ENCODE results near the gene CDHR5. TPM values are rescaled to one million over a fixed set of nuclear protein-coding genes. Genes with fewer than 3 reads are reported as not detected.
A peak's percentile ranks its signal among the peaks of the same experiment; 100 is the strongest.

The CDHR5 gene
- total RNA-seq, 5 donors from 2014 or later (not counting 1 experiment from before 2014, with no cell fraction given): 0.26 to 0.29 TPM; not detected in 3

- Histone ChIP-seq H3K27ac (ENCODE audit: low read length) (no peak within 1 kb of the TSS), H3K4me1 (ENCODE audit: control insufficient read depth in 1 of 2, extremely low read depth in 1 of 2, insufficient read depth in 2 of 2, low read length in 2 of 2) (peaks cover 0 to 31% of the 10 kb centered on the region in 2 experiments), H3K36me3 (ENCODE audit: control insufficient read depth in 2 of 2, extremely low read depth in 1 of 2, insufficient read depth in 1 of 2, low read length in 1 of 2) (no peaks in the 10 kb centered on the region), H3K4me3 (ENCODE audit: control insufficient read depth in 1 of 2, extremely low read depth in 1 of 2, low read length in 1 of 2) (peak within 1 kb of the TSS in 1 of 2 donors; percentile 15), H3K9me3 (no peaks in the 10 kb centered on the region), H3K27me3 (replicated peaks in 1 of 2; ENCODE audit: control insufficient read depth in 2 of 2, extremely low read depth in 1 of 2, insufficient read depth in 2 of 2, low read length in 1 of 2) (peaks cover 0 to 55% of the 10 kb centered on the region in 2 experiments)
- Mint-ChIP-seq H3K27me3 (peaks cover 14 to 37% of the 10 kb centered on the region in 2 donors), H3K4me1 (peaks cover 12 to 17% (median 15%) of the 10 kb centered on the region in 3 donors), H3K36me3 (no peaks in the 10 kb centered on the region), H3K9me3 (no peaks in the 10 kb centered on the region), H3K4me3 (peak within 1 kb of the TSS in 2 of 3 donors; percentile 36 to 66), H3K27ac (no peak within 1 kb of the TSS)
- ATAC-seq (replicated peaks in 1 of 4) (peak in 3 of 4 experiments; percentile 3 to 40 (median 26)), DNase-seq (no peak)
- WGBS (ENCODE audit: insufficient coverage): 20% methylated on average over 94 of the region's 100 CpGs
- ChIA-PET POLR2A (no interaction called here), CTCF (interaction anchor here in 1 of 2 donors (0.6 kb wide), 1 partner anchor 50 kb away, joined by 7 read pairs; no protein-coding TSS in a partner anchor)
Measured at GRCh38 chr11:636511-637332, 12.0 kb upstream of the CDHR5 start, which contains the start of gene DRD4. TSS of gene DRD4 (plus strand) at chr11:637269. CDS start at chr11:637305, 36 bp downstream.

GRCh38 chr11:635945-636510, 11.3 kb upstream of the CDHR5 start:
- H3K36me3 ChIP-seq (ENCODE audit: control insufficient read depth in 2 of 2, extremely low read depth in 1 of 2, insufficient read depth in 1 of 2, low read length in 1 of 2): no peaks in the 10 kb centered on the region
- WGBS (ENCODE audit: insufficient coverage): 92% methylated on average over 21 of the region's 22 CpGs
- no peak overlapping the region for H3K27ac ChIP-seq (ENCODE audit: low read length)
- no peak overlapping the region for H3K4me3 ChIP-seq (ENCODE audit: control insufficient read depth in 1 of 2, extremely low read depth in 1 of 2, low read length in 1 of 2)
- CTCF ChIA-PET: no interaction called here
- H3K4me1 Mint-ChIP-seq: peaks cover 12 to 15% (median 15%) of the 10 kb centered on the region in 3 donors
- no peaks in the 10 kb centered on the region for H3K9me3 ChIP-seq
- ATAC-seq (replicated peaks in 1 of 4): no peak
- no peaks in the 10 kb centered on the region for H3K36me3 Mint-ChIP-seq
- POLR2A ChIA-PET: no interaction called here
- H3K27ac Mint-ChIP-seq: no peak overlapping the region
- H3K4me1 ChIP-seq (ENCODE audit: control insufficient read depth in 1 of 2, extremely low read depth in 1 of 2, insufficient read depth in 2 of 2, low read length in 2 of 2): peaks cover 0 to 31% of the 10 kb centered on the region in 2 experiments
- peak overlapping the region in 1 of 3 donors; percentile 46 for H3K4me3 Mint-ChIP-seq
- H3K27me3 Mint-ChIP-seq: peaks cover 14 to 37% of the 10 kb centered on the region in 2 donors
- DNase-seq: no peak
- no peaks in the 10 kb centered on the region for H3K9me3 Mint-ChIP-seq
- H3K27me3 ChIP-seq (replicated peaks in 1 of 2; ENCODE audit: control insufficient read depth in 2 of 2, extremely low read depth in 1 of 2, insufficient read depth in 2 of 2, low read length in 1 of 2): peaks cover 0 to 54% of the 10 kb centered on the region in 2 experiments

- H3K36me3 ChIP-seq (ENCODE audit: control insufficient read depth in 2 of 2, extremely low read depth in 1 of 2, insufficient read depth in 1 of 2, low read length in 1 of 2): no peaks in the 10 kb centered on the region
- no peaks in the 10 kb centered on the region for H3K9me3 Mint-ChIP-seq
- ATAC-seq (replicated peaks in 1 of 4) (no peak), DNase-seq (no peak)
- no peaks in the 10 kb centered on the region for H3K9me3 ChIP-seq
- H3K4me1 Mint-ChIP-seq: peaks cover 19 to 21% (median 20%) of the 10 kb centered on the region in 3 donors
- peaks cover 18 to 35% of the 10 kb centered on the region in 2 donors for H3K27me3 Mint-ChIP-seq
- peaks cover 6 to 20% of the 10 kb centered on the region in 2 experiments for H3K4me1 ChIP-seq (ENCODE audit: control insufficient read depth in 1 of 2, extremely low read depth in 1 of 2, insufficient read depth in 2 of 2, low read length in 2 of 2)
- WGBS (ENCODE audit: insufficient coverage): no CpG with 5 or more reads among the region's 5 CpGs
- H3K4me3 ChIP-seq (ENCODE audit: control insufficient read depth in 1 of 2, extremely low read depth in 1 of 2, low read length in 1 of 2): no peak overlapping the region
- peaks cover 0 to 50% of the 10 kb centered on the region in 2 experiments for H3K27me3 ChIP-seq (replicated peaks in 1 of 2; ENCODE audit: control insufficient read depth in 2 of 2, extremely low read depth in 1 of 2, insufficient read depth in 2 of 2, low read length in 1 of 2)
- no peak overlapping the region for H3K4me3 Mint-ChIP-seq
- H3K27ac ChIP-seq (ENCODE audit: low read length): no peak overlapping the region
- POLR2A ChIA-PET: no interaction called here
- no peak overlapping the region for H3K27ac Mint-ChIP-seq
- CTCF ChIA-PET: no interaction called here
- H3K36me3 Mint-ChIP-seq: no peaks in the 10 kb centered on the region
Measured at GRCh38 chr11:630871-631270, 6.1 kb upstream of the CDHR5 start.

- Histone ChIP-seq H3K4me3 (ENCODE audit: control insufficient read depth in 1 of 2, extremely low read depth in 1 of 2, low read length in 1 of 2) (peak overlapping the region in 1 of 2 donors; percentile 32), H3K36me3 (ENCODE audit: control insufficient read depth in 2 of 2, extremely low read depth in 1 of 2, insufficient read depth in 1 of 2, low read length in 1 of 2) (no peaks in the 10 kb centered on the region), H3K27me3 (replicated peaks in 1 of 2; ENCODE audit: control insufficient read depth in 2 of 2, extremely low read depth in 1 of 2, insufficient read depth in 2 of 2, low read length in 1 of 2) (peaks cover 0 to 55% of the 10 kb centered on the region in 2 experiments), H3K9me3 (no peaks in the 10 kb centered on the region), H3K4me1 (ENCODE audit: control insufficient read depth in 1 of 2, extremely low read depth in 1 of 2, insufficient read depth in 2 of 2, low read length in 2 of 2) (peaks cover 6 to 20% of the 10 kb centered on the region in 2 experiments), H3K27ac (ENCODE audit: low read length) (no peak overlapping the region)
- Mint-ChIP-seq H3K4me1 (peaks cover 19 to 21% (median 20%) of the 10 kb centered on the region in 3 donors), H3K27me3 (peaks cover 17 to 35% of the 10 kb centered on the region in 2 donors), H3K4me3 (peak overlapping the region; percentile 13 to 71 (median 25)), H3K27ac (peak overlapping the region in 1 of 2 donors; percentile 25), H3K36me3 (no peaks in the 10 kb centered on the region), H3K9me3 (no peaks in the 10 kb centered on the region)
- ChIA-PET CTCF (interaction anchor here in 1 of 2 donors (0.6 kb wide), 1 partner anchor 27 kb away, joined by 5 read pairs; no protein-coding TSS in a partner anchor), POLR2A (no interaction called here)
- WGBS (ENCODE audit: insufficient coverage): 10% methylated on average over 4 of the region's 10 CpGs
- ATAC-seq (replicated peaks in 1 of 4): peak; percentile 53 to 67 (median 62)
- DNase-seq: peak in 1 of 35 experiments; percentile 47
Measured at GRCh38 chr11:629237-629583, 4.5 kb upstream of the CDHR5 start.

GRCh38 chr11:628056-628455, 3.3 kb upstream of the CDHR5 start:
- Mint-ChIP-seq H3K36me3 (no peaks in the 10 kb centered on the region), H3K4me3 (peak overlapping the region in 1 of 3 donors; percentile 71), H3K9me3 (no peaks in the 10 kb centered on the region), H3K27me3 (peaks cover 22 to 35% of the 10 kb centered on the region in 2 donors), H3K4me1 (peaks cover 19 to 21% (median 20%) of the 10 kb centered on the region in 3 donors), H3K27ac (no peak overlapping the region)
- no peaks in the 10 kb centered on the region for H3K9me3 ChIP-seq
- DNase-seq (no peak), ATAC-seq (replicated peaks in 1 of 4) (no peak)
- H3K27ac ChIP-seq (ENCODE audit: low read length): no peak overlapping the region
- H3K36me3 ChIP-seq (ENCODE audit: control insufficient read depth in 2 of 2, extremely low read depth in 1 of 2, insufficient read depth in 1 of 2, low read length in 1 of 2): no peaks in the 10 kb centered on the region
- no peak overlapping the region for H3K4me3 ChIP-seq (ENCODE audit: control insufficient read depth in 1 of 2, extremely low read depth in 1 of 2, low read length in 1 of 2)
- POLR2A ChIA-PET: interaction anchor here in 1 of 2 donors (0.6 kb wide), 1 partner anchor 24 kb away, joined by 3 read pairs; no protein-coding TSS in a partner anchor
- peaks cover 0 to 66% of the 10 kb centered on the region in 2 experiments for H3K27me3 ChIP-seq (replicated peaks in 1 of 2; ENCODE audit: control insufficient read depth in 2 of 2, extremely low read depth in 1 of 2, insufficient read depth in 2 of 2, low read length in 1 of 2)
- H3K4me1 ChIP-seq (ENCODE audit: control insufficient read depth in 1 of 2, extremely low read depth in 1 of 2, insufficient read depth in 2 of 2, low read length in 2 of 2): peaks cover 6 to 20% of the 10 kb centered on the region in 2 experiments
- CTCF ChIA-PET: no interaction called here
- 97% methylated on average over 27 of the region's 31 CpGs for WGBS (ENCODE audit: insufficient coverage)

GRCh38 chr11:627308-627576, 2.5 kb upstream of the CDHR5 start:
- ChIA-PET CTCF (no interaction called here), POLR2A (no interaction called here)
- no peaks in the 10 kb centered on the region for H3K9me3 Mint-ChIP-seq
- H3K36me3 ChIP-seq (ENCODE audit: control insufficient read depth in 2 of 2, extremely low read depth in 1 of 2, insufficient read depth in 1 of 2, low read length in 1 of 2): no peaks in the 10 kb centered on the region
- peaks cover 0 to 66% of the 10 kb centered on the region in 2 experiments for H3K27me3 ChIP-seq (replicated peaks in 1 of 2; ENCODE audit: control insufficient read depth in 2 of 2, extremely low read depth in 1 of 2, insufficient read depth in 2 of 2, low read length in 1 of 2)
- no peak overlapping the region for H3K4me3 Mint-ChIP-seq
- H3K4me1 Mint-ChIP-seq: peaks cover 19 to 21% (median 20%) of the 10 kb centered on the region in 3 donors
- H3K27me3 Mint-ChIP-seq: peaks cover 22 to 33% of the 10 kb centered on the region in 2 donors
- 49% methylated on average over 7 of the region's 28 CpGs for WGBS (ENCODE audit: insufficient coverage)
- H3K4me3 ChIP-seq (ENCODE audit: control insufficient read depth in 1 of 2, extremely low read depth in 1 of 2, low read length in 1 of 2): no peak overlapping the region
- ATAC-seq (replicated peaks in 1 of 4) (no peak), DNase-seq (no peak)
- H3K9me3 ChIP-seq: no peaks in the 10 kb centered on the region
- peaks cover 6 to 20% of the 10 kb centered on the region in 2 experiments for H3K4me1 ChIP-seq (ENCODE audit: control insufficient read depth in 1 of 2, extremely low read depth in 1 of 2, insufficient read depth in 2 of 2, low read length in 2 of 2)
- H3K27ac Mint-ChIP-seq: no peak overlapping the region
- no peak overlapping the region for H3K27ac ChIP-seq (ENCODE audit: low read length)
- no peaks in the 10 kb centered on the region for H3K36me3 Mint-ChIP-seq
